Fibroblast of peridontal ligament (primary cell): Measurements from ENCODE around the gene HOXC13.

ENCODE experiments used
- DNase-seq: peaks from one replicate; pipeline ENCODE4 v3.0.0-alpha.2; 2010; ENCODE audit errors: extremely low read depth

The HOXC13 gene

DNA sequence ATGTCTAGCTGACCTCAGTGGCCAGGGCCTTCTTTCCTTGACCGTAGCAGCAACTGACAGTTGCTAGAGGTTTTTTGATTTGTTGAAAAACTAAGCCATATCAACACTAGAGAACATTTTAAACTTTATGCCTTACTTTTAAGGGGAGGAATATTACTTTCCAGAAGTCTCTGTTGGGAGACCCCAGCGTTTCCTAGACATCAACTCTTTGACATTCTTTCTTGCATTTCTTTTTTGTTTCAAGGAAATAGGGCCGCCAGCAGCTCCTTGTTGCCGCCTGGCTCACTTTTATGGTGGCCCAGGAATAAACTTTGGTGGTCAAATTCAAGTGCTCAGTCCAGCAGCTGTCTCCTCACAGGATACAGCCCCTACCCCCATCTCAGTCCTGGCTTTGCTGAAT lies 31.8 kb downstream of the HOXC13 start:
- no peak for DNase-seq

DNA sequence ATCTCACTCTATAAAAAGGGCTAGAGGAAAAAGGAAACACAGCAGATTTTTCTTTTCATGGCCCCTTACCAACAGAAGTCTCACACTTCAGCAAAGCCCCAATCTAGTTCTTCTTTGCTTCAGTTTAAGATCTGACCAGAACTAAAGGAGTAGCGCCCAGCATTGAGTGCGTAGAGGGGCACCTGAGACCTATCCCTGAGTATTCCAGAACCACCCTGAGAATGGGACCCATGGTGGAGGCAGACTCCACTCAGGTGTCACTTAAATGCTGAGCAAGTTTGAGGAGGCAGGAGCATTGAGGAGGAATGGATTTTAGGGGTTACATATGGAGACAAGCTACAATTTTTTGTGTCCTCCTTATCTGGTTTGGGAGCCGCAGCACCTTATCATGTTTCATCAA lies 32.5 kb downstream of the HOXC13 start:
- no peak for DNase-seq

DNA sequence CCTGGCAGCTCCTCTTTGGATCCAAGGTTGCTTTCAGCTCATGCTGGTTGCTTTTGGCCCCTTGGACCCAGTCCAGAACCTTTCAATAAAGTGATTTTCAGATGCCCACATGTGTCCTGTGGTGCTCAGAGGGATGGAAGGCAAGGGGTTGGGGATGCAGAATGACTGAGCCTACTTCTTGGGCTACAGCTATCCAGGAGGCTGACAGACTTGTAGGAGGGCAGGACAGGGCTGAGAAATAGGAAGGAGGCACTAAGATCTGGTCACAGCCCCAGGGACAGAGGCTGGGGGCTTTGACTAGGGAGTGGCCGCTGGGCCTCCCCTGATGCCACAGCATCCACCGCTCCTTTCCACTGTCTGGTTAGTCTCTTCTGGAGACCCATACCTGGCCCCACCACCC lies 33.1 kb downstream of the HOXC13 start:
- DNase-seq, result no peak

DNA sequence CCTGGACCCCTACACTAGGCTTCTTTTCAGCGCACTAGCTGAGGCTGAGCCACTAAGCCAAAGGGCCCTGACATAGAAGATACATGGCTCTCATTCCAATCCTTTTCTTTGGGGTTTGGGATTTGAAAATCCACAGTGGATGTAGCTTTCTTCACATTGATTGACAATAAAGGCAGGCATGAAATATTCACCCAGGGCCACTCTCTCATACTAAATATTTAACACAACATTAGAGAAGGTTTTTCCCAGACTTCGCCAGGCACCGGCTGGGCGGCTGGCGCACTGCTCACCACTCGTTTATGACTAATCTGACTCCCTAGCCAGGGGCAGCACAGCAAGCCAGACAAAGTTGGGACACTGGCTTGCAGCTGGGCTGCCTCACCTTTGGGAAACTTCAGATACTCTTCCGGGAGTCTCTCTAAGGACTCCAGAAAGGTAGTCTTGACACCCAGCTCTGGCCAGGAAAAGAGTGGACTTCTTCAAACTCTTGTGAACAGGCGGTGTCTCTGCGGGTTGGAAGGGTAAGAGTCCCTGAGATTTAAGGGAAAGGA lies 33.6 kb downstream of the HOXC13 start:
- no peak for DNase-seq

DNA sequence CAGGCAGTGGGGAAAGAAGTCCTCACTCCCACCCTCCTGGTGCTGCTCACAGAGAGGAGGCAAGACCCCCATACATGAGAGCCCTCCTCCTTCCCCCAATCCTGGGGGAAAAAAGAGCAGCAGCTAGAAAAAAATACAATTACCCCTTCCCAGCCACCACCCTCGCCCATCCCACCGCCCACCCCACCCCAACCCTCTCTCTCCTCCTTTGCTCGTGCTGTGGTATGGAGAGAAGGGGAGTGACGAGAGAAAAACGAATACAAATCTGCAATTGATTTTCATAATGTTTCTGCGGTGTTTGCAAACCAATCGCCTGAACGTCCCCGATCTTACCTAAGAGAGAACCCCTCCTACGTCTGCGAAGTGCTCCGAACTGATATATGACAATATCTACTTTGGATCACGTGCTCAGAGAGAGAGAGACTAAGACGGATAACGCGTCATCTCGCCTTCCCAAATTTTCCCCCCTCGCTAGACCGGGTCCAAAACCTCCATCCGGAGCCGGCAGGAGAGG lies 34.1 kb downstream of the HOXC13 start, which contains the start of gene HOXC11:
TSS of gene HOXC11 (plus strand) at position 405 of the 514 bp plus-strand sequence. CDS start 116 bp downstream, outside the sequence.
- DNase-seq, result no peak

DNA sequence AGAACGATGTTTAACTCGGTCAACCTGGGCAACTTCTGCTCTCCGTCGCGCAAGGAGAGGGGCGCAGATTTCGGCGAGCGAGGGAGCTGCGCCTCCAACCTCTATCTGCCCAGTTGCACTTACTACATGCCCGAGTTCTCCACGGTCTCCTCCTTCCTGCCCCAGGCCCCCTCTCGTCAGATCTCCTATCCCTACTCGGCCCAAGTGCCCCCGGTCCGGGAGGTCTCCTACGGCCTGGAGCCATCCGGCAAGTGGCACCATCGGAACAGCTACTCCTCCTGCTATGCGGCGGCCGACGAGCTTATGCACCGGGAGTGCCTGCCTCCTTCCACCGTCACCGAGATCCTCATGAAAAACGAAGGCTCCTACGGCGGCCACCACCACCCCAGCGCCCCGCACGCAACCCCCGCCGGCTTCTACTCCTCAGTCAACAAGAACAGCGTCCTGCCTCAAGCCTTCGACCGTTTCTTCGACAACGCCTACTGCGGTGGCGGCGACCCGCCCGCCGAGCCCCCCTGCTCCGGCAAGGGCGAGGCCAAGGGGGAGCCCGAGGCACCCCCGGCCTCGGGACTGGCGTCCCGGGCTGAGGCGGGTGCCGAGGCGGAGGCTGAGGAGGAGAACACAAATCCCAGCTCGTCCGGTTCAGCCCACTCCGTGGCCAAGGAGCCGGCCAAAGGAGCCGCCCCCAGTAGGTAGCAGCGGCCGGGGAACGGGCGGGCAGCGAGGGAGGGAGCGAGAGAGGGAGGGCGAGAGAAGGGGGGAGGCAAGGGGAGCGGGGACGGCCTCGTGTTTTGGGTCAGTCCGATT lies 34.8 kb downstream of the HOXC13 start:
- no peak for DNase-seq

DNA sequence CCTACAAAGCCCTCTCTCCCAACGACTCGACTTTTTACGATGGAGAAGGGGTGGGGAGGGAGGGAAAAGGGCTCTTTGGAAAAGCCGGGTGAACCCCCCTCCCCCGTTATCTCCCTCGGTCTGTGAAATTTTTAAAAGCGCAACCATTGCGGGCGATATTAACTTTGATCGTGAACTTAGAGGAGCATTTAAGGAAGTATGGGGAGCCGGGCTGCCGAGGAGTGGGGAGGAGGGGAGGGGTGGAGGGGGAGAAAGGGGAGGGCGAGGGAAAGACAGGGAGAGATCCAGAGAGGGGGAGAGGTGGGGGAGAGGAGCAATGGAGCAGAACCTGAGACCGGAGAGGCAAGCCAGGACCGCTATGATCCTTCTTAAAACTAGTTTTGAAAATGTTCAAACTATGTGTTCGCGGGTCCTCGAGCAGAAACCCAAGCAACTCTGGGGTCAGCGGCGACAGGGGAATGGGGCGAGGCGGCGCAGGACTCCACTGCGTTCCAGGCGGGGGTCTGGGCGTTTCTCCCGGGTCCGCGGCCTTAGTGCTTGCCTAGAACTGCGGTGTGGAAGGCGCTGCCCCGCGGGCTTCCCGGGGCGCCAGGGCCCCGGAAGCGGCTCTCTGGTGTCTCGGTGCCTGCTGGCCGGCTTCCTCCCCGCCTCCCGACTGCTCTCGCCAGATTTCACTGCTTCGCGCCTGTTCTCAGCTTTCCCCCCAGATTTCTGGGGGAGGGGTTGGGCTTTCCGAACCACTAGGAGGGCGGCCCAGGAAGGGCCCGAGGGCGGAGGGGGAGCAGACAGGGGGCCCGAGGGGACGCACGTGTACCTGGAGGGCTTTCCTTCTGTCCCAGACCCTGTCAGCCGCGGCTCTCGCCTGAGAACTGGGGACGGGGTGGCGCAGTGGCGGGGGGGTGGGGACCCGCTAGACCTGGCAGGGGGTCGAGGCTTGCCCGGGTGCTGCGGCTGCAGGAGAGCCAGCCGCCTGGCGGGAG lies 35.7 kb downstream of the HOXC13 start, which contains the start of gene HOTAIR:
TSS of gene HOTAIR (minus strand) at position 871 of the 980 bp plus-strand sequence.
- no peak for DNase-seq

DNA sequence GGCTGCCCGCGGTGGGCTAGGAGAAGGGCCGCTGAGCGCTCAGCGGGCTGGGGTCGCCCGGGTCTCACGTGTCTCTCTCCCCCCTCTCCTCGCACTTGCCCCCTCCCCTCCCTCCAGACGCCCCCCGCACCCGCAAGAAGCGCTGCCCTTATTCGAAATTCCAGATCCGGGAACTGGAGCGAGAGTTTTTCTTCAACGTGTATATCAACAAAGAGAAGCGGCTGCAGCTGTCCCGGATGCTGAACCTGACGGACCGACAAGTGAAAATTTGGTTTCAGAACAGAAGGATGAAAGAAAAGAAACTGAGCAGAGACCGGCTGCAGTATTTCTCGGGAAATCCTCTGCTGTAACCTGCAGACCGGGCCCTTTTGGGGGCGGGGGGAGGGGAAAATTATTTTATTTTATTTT lies 36.4 kb downstream of the HOXC13 start:
- DNase-seq, result no peak

DNA sequence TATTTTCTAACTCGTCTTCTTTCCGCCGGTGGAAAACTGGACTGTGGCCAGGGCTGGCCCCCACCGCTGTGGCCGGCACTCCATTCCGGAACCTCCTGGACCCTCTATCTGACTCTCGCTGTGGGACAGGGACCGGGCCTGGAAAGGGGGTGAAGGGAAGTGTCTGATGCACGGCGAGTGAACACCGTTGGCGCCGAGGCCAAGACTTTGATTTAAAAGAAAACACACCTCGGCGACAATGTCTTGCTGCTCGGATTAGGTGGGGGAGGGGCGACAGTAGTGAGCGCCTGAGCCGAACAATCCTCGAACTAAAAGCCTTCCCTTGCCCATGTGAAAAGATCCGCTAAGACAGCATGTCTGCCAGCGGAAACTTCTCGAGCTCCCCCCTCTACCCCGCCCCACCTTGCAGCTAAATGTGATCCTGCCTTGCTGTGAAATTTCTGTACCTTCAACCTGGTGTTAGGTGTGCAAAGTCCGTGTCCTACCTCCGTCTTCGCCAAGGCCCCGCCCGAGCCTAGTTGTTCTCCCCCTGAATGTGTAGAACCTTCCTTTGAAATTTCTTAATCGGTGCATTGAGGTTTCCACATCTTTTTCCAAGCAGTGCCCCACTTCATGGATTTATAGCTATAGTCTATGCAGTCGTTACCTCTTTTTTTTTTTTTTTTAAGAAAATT lies 37.0 kb downstream of the HOXC13 start:
- DNase-seq, result no peak

DNA sequence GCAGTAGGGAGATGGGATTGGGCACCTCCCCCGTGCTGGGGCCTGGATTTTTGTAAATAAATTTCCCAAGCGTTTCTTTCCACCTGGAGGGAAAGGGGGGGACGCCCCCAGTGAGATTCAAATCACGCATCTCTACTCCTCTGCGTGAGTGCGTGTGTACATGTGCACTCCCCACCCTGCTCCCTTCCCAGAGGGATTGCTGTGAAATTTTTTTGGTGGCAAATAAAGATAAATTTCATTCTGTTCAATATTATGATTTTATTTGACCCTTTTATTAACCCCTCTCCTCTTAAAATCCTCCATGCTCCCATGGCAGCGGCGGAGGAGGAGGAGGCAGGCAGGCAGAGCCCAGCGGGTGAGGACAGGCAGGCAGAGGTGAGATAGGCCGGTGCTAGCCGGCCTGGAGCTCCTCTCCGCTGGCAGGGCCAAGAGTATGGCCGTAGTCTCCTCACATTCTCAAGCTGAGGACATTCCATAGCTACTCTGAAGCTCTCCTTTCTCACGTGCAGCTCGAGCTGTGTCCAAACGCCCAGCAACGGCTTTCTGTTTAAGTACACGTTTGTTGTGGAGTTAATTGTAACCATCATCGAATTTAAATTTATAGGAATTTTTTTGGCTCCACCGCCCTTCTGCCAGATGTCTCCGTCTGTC lies 37.7 kb downstream of the HOXC13 start:
- no peak for DNase-seq

DNA sequence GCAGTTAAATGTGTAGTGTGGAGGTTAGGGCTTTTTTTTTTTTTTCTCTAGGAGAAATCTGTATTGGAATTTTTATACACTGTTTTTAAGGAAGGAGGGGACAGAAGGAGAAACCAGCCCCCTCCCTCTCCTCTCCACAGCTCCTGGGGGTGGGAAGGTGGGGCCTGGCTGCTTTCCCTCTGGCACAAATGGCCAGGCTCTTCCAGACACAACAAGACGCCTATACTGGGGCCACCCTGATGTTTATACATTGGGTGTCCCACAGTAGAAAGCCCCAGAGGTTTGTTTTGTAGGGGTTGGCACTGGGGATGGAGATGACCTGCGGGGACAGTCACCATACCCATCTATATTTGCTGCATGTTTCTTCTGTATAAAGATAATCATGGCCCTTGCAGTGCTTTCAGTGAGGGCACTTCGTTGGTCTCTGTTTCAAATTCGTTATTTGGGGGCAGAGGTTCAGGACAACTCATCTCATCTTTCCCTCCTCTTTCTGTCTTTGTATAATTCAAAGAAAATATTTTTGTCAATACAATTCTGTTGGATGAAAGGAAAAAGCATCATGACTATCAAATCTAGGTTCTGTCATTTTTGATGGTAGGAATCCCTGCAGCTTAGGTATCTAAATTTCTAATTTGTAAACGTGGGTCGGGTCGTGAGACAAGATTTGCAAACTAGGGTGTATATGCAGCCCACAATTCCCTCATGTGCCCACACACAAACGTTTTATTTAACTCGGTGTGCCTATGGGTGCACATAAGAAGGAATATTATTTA lies 38.4 kb downstream of the HOXC13 start:
- DNase-seq, result no peak

DNA sequence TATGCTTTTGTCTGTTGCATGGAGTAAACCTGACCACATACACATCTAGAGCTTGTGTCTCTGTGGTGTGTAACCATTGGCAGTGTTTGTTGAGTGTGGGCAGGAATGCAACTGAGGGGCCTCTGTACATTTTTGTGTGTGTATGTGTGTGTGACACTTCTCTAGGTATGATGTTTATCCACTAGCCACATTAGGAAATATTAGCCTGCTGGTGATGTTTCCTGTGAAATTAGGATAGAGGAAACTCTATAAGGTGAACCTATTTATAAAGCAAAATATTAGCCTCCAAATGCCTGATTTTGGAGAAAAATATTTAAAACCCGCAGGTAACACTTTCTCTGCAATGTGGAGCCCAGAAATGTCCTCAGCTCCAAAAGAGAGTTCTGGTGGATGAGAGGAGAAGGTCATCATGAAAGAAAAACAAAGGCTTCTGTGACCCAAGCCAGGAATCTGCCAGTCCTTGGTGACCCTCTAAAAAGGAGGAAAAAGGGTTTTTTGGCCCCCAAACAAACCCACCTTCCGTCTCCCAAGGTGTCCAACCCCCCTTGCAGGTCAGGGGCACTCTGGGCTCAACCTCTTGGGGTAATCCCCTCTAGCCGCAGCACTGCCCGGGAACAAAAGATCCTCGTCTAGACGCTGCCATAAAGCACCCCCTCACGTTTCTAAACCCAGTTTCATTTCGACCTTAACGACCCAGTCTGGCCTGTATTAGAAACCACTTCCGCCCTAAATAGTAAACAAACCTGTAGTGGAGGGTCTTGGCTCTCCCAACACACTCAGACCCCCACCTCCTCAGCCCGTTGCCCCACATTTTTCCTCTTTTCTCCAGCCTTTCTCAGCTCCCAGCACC lies 39.2 kb downstream of the HOXC13 start:
- no peak for DNase-seq

DNA sequence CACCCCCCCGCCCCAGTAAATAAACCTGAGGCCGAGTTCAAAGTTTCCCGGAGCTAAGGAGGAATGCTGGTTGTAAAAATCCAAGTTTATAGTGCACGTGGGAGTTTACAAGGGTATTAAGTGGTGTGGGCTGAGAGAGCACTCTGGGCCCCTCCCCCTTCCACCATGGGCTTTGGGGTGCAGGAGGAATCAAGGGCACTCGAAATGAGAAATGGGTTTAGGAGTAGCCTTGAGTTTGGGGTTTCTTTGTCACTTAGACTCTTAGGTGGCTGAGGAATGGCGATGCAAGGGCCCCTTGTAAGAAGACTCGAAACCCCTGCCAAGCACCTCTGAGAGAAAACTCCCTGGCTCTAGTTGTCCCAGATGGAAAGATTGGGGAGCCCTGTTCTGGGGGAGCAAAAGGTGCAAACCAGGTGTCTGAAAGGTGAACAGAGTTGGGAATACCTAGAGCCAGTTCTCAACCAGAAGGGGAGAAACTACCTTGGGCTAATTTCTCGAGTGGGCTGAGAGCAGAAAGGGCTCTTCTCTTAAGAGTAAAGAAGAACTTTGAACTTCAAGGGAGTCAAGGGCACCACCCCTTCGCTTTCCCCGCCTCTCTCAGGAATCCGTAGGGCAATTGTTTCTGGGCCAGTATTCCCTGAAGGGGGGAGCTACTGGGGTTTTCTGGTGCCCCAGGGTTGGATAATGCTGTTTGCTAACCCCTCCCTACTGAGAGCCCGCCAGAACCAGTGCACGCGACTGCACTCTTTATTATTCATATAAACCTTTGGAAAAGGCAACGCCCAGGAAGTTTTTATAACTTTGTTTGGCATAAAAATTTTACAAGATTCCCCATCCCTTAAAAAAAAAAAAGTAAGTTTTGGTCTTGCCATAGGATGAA lies 40.1 kb downstream of the HOXC13 start:
- no peak for DNase-seq

DNA sequence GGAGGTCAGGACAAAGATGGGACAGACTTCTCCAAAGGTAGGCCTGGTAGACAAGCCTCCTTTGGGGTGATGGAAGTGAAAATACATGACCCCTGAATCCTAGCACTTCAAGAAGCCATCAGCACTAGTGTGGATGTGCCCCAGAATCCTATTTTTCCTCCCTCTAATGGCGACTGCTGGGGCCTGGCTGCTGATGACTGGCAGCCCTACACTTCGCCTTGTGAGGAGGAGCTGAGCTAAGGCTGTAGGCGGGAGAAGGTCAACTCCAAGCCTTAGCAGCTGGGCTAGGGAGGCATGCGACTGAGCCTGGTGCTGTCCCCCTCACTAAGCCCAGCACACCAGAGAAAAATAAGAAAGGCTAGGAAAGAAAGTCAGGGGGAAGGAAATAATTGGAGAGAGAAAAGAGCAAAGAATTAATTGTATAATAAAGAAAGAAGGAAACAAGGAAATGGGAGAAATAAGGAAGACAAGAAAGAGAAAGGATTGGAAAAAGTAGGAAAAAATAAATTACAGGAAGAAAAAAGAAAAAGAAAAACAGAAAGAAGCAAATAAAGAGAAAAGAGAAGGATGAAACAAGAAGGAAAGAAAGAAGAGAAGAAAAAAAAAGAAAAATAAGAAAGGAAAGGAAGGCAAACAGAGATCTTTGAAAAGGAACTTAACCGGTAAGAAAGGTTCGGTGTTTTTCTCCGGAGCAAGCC lies 41.6 kb downstream of the HOXC13 start:
- DNase-seq, result no peak

DNA sequence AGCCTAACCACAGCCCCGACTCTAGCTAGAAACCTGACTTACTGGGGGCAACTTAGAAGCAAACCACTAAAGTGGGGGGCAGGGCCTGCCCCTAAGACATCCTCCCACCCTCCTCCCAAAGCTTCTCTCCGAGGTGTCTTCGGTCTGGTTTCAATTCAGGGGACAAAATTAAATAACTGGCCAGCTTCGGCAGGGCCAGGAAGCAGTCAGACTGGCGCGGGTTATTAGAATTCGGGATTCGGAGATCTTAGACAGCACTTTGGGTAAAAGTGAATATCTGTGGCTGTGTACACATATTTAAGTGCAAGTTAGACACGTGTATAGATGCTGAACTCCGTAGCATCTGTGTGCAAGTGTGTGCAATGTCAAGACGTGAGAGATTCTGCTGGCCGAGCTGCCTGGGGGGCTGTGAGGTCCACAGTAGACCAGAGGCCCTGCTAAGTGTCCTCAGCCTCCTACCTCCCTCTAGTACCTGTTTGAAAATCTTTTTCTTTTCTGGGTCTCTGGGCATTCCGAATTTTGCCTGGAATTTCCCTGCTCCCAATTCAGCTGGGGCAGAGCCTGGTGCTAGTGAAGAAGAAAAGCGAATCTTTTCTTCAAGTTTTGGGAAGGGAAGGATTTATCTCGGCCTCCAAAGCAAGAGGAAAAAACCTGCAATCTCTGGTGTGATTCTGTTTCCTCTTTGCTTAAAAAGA lies 42.3 kb downstream of the HOXC13 start:
- no peak for DNase-seq

DNA sequence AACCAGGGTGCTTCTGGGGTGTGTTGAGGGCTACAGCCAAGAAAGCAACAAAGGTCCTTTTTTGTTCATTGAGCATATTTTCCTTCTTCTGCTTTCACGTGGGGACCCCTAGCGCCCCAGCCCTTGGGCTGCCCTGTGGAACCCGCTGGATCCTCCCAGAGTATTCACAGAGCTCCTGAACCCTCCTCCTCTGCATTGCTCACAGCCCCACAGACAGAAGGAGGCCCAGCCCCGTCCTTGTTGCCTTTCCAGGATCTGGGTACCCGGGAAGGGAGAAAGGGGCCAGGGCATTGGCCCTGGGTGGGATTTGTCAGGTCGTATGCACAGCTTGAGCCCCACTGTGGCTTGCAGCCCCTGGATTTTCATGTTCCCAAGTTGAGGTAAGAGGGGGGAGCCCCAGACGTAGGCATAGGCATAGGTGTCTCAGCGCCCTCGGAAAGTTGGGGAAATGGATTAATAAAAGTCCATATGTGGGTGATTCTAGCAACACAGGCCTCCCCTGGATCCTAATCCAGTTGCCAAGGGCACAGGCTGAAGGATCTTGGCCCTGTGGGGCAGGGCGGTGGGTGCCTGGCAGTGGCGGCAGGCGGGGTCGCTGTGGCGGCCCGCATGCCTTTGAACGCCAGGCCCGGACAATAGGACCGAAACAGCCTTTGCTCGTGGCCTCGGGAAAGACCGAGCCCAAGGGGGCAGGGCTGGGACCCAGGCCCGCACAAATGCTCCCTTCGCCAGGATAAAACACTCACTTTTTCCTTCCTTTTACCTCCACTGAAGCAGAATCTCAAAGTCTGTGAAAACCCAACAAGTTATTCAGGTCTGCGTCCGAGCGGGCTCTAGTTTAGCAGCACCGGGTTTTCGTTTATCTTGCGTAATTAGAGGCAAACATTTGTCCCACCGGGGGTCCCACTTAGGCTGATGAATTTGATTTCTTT lies 43.3 kb downstream of the HOXC13 start:
- no peak for DNase-seq
